Keratinocyte (primary cell): ENCODE data around the gene GPR34. TPM values are rescaled to one million over a fixed set of nuclear protein-coding genes. Genes with fewer than 3 reads are reported as not detected.

Experiments
- DNase-seq: peaks from one replicate; pipeline ENCODE4 v3.0.0-alpha.2; 2011; ENCODE audit warnings: low read depth, missing footprints, low spot score
- FAIRE-seq: peaks from 2 replicates; lab custom pipeline; 2011; peaks lifted over from hg19 to GRCh38; lab: Jason Lieb, UNC
- H2AFZ ChIP-seq: 2 replicates; pipeline ENCODE4 v1.6.0; 2012; ENCODE audit warnings: low read length, control low read depth, inconsistent platforms; ENCODE audit not compliant: control insufficient read depth
- H3K27ac ChIP-seq: 2 replicates; pipeline ENCODE4 v1.5.1; 2011; ENCODE audit warnings: low read length; ENCODE audit not compliant: control insufficient read depth, insufficient read depth
- H3K27me3 ChIP-seq: 3 replicates; pipeline ENCODE4 v1.6.0; 2011; ENCODE audit warnings: low read length; ENCODE audit not compliant: control insufficient read depth, insufficient read depth; ENCODE audit errors: extremely low read depth
- H3K36me3 ChIP-seq, 2 experiments: 2 replicates in 1 of 2; 3 replicates in 1 of 2; pipeline ENCODE4 v1.5.1; 2011; ENCODE audit warnings: low read length in 2 of 2, mild to moderate bottlenecking in 1 of 2; ENCODE audit not compliant: control insufficient read depth in 2 of 2, insufficient read depth in 2 of 2; ENCODE audit errors: extremely low read depth in 1 of 2
- H3K4me1 ChIP-seq: 3 replicates; pipeline ENCODE4 v1.5.1; 2011; ENCODE audit warnings: low read length; ENCODE audit not compliant: control insufficient read depth, insufficient read depth; ENCODE audit errors: extremely low read depth
- H3K4me2 ChIP-seq: 3 replicates; pipeline ENCODE4 v1.6.0; 2011; ENCODE audit warnings: low read depth, low read length; ENCODE audit not compliant: control insufficient read depth, insufficient read depth; ENCODE audit errors: extremely low read depth
- H3K4me3 ChIP-seq, 3 experiments: fragments of 200-600 bp in 1 of 3; sonication (generic) in 1 of 3; 2 replicates in 2 of 3; 3 replicates in 1 of 3; pipeline ENCODE4 v1.5.1; 2011 to 2016; ENCODE audit warnings: low read length in 3 of 3, mild to moderate bottlenecking in 3 of 3, control low read depth in 2 of 3, inconsistent platforms in 1 of 3, low read depth in 1 of 3, mixed read lengths in 1 of 3, mixed run types in 1 of 3, moderate library complexity in 1 of 3; ENCODE audit not compliant: control insufficient read depth in 2 of 3, insufficient read depth in 2 of 3; ENCODE audit errors: extremely low read depth in 1 of 3
- H3K79me2 ChIP-seq: 2 replicates; pipeline ENCODE4 v1.6.0; 2012; ENCODE audit warnings: low read length; ENCODE audit not compliant: control insufficient read depth, insufficient read depth
- H3K9ac ChIP-seq: 3 replicates; pipeline ENCODE4 v1.6.0; 2011; ENCODE audit warnings: low read length; ENCODE audit not compliant: control insufficient read depth, insufficient read depth; ENCODE audit errors: extremely low read depth
- H3K9me1 ChIP-seq: 3 replicates; pipeline ENCODE4 v1.6.0; 2011; ENCODE audit warnings: low read length; ENCODE audit not compliant: control insufficient read depth, insufficient read depth; ENCODE audit errors: extremely low read depth
- H3K9me3 ChIP-seq: 2 replicates; pipeline ENCODE4 v1.5.1; 2012; ENCODE audit warnings: low read depth, low read length; ENCODE audit not compliant: control insufficient read depth
- H4K20me1 ChIP-seq: 3 replicates; pipeline ENCODE4 v1.6.0; 2011; ENCODE audit warnings: low read length; ENCODE audit not compliant: control insufficient read depth, insufficient read depth; ENCODE audit errors: extremely low read depth
- EZH2 ChIP-seq: IDR thresholded peaks from one replicate; pipeline ENCODE4 v1.6.1; 2012; ENCODE audit warnings: inconsistent platforms, mild to moderate bottlenecking, low read length, moderate library complexity
- dilution Hi-C: fragments of 300-500 bp; cut with MboI; formaldehyde crosslinking; loops from one replicate; pipeline ENCODE4 v1.7.0; 2020; ENCODE audit warnings: low sequenced_read_pairs; ENCODE audit not compliant: extremely low pct_ligation_motif_present
- polyA plus RNA-seq, 5 experiments: library from polyadenylated mRNA; depleted of rRNA in 3 of 5; stranded (reverse) in 3 of 5; stranded (forward) in 1 of 5; unstranded in 1 of 5; fragments of >200 nt; gene quantifications; 1 replicate in 1 of 5; 2 replicates in 3 of 5; 3 replicates in 1 of 5; pipeline versions ENCODE4 v1.2.1 to v1.2.3, GENCODE V29; 2011 to 2012; ENCODE audit warnings: missing spikeins in 2 of 5, low read depth in 1 of 5, low replicate concordance in 1 of 5
- TF ChIP-seq, protein P1 (sequence below), 3 experiments: IDR thresholded peaks in 1 of 3; conservative IDR thresholded peaks in 1 of 3; optimal IDR thresholded peaks in 1 of 3; 2 replicates in 2 of 3; 3 replicates in 1 of 3; pipeline versions ENCODE3 to v1.5.1; 2011; ENCODE audit warnings: low read length in 3 of 3, mild to moderate bottlenecking in 3 of 3, moderate library complexity in 2 of 3, control low read depth in 1 of 3, inconsistent platforms in 1 of 3; ENCODE audit not compliant: insufficient read depth in 2 of 3; ENCODE audit errors: extremely low read depth in 1 of 3

The GPR34 gene
- polyA plus RNA-seq, 1 donor (not counting 4 experiments of a cell fraction or from before 2014, with no cell fraction given) = not detected

DNA sequence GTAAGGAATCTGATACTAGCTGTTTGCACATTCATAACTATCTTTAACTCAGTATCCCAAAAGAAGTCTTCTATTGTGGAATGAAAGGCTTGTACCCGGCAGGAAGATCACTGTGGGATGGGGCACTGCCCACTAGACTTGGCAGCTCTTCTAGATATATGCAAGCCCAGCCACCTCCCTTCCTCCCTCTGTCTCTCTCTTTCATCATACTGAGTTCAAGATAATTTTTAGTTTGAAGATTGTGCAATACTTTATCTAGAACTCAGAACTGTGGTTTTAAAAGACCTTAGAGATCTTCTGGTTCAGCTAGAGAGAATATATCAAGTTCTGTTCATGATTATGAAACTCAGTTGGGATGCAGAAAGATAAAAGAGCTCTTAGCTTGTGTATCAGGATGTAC, 22.5 kb upstream of the GPR34 start:
- no peak for FAIRE-seq
- dilution Hi-C loops = no loop called here

GRCh38 chrX:41667631-41668030, 21.1 kb upstream of the GPR34 start:
- no peak for FAIRE-seq

More for the DNA sequence above, 22.5 kb upstream of the GPR34 start:
- Histone ChIP-seq H4K20me1 (no peaks in the 10 kb centered on the region), H3K27ac (no peak overlapping the region), H3K9me1 (no peaks in the 10 kb centered on the region), H3K9me3 (no peaks in the 10 kb centered on the region), H3K9ac (no peak overlapping the region), H3K4me1 (no peaks in the 10 kb centered on the region), H3K4me2 (no peak overlapping the region), H2AFZ (no peak overlapping the region), H3K27me3 (no peaks in the 10 kb centered on the region), H3K4me3 (no peak overlapping the region), H3K79me2 (no peaks in the 10 kb centered on the region), H3K36me3 (no peaks in the 10 kb centered on the region)
- no peak for TF ChIP-seq EZH2
- TF ChIP-seq, protein P1, sequence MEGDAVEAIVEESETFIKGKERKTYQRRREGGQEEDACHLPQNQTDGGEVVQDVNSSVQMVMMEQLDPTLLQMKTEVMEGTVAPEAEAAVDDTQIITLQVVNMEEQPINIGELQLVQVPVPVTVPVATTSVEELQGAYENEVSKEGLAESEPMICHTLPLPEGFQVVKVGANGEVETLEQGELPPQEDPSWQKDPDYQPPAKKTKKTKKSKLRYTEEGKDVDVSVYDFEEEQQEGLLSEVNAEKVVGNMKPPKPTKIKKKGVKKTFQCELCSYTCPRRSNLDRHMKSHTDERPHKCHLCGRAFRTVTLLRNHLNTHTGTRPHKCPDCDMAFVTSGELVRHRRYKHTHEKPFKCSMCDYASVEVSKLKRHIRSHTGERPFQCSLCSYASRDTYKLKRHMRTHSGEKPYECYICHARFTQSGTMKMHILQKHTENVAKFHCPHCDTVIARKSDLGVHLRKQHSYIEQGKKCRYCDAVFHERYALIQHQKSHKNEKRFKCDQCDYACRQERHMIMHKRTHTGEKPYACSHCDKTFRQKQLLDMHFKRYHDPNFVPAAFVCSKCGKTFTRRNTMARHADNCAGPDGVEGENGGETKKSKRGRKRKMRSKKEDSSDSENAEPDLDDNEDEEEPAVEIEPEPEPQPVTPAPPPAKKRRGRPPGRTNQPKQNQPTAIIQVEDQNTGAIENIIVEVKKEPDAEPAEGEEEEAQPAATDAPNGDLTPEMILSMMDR (optimal IDR thresholded peaks at IDR 0.05 in 1 of 3, IDR thresholded peaks at IDR 0.05 in 1 of 3, conservative IDR thresholded peaks at IDR 0.05 in 1 of 3; ENCODE audit: extremely low read depth in 1 of 3, insufficient read depth in 2 of 3, low read length in 3 of 3) = no peak
- no peak for DNase-seq

More at GRCh38 chrX:41667631-41668030, 21.1 kb upstream of the GPR34 start:
- no peaks in the 10 kb centered on the region for H4K20me1 ChIP-seq
- H2AFZ ChIP-seq = no peak overlapping the region
- no peaks in the 10 kb centered on the region for H3K36me3 ChIP-seq
- no peak overlapping the region for H3K4me3 ChIP-seq
- no peak overlapping the region for H3K27ac ChIP-seq
- no peak overlapping the region for H3K4me2 ChIP-seq
- no peaks in the 10 kb centered on the region for H3K79me2 ChIP-seq
- no peak for TF ChIP-seq EZH2
- TF ChIP-seq, protein P1 (optimal IDR thresholded peaks at IDR 0.05 in 1 of 3, IDR thresholded peaks at IDR 0.05 in 1 of 3, conservative IDR thresholded peaks at IDR 0.05 in 1 of 3; ENCODE audit: extremely low read depth in 1 of 3, insufficient read depth in 2 of 3, low read length in 3 of 3) = no peak
- H3K9ac ChIP-seq = no peak overlapping the region
- H3K9me3 ChIP-seq = no peaks in the 10 kb centered on the region
- DNase-seq = no peak
- H3K4me1 ChIP-seq = no peaks in the 10 kb centered on the region
- dilution Hi-C loops = no loop called here
- H3K9me1 ChIP-seq = no peaks in the 10 kb centered on the region
- H3K27me3 ChIP-seq = no peaks in the 10 kb centered on the region
